Cerebellar nuclear complex (tissue), 1 donor: Measurements from ENCODE around the gene PHF19.

Source experiments
- DNase-seq, 2 experiments: peaks; one replicate each; lab custom pipeline; 2025; lab: John Stamatoyannopoulos, UW

PHF19 gene

GRCh38 chr9:120876842-120877240 lies at the start of gene PHF19:
TSS of gene PHF19 (minus strand) at chr9:120877188. CDS start at chr9:120874741, 2,447 bp downstream.
- DNase-seq = no peak

- no peak for DNase-seq
Measured at GRCh38 chr9:120926397-120926928, 49.5 kb upstream of the PHF19 start, which contains the start of gene TRAF1. TSS of gene TRAF1 (minus strand) at chr9:120926796. CDS start at chr9:120926075, 721 bp downstream.

- DNase-seq = no peak
Measured at GRCh38 chr9:120925535-120926396, 48.8 kb upstream of the PHF19 start.

GRCh38 chr9:120924698-120925534 lies 47.9 kb upstream of the PHF19 start:
- DNase-seq = no peak

- no peak for DNase-seq
Measured at GRCh38 chr9:120923620-120924328, 46.8 kb upstream of the PHF19 start.

- no peak for DNase-seq
Measured at GRCh38 chr9:120922404-120923195, 45.6 kb upstream of the PHF19 start.

GRCh38 chr9:120921661-120922181 lies 44.7 kb upstream of the PHF19 start:
- DNase-seq = no peak

GRCh38 chr9:120920806-120921178 lies 43.8 kb upstream of the PHF19 start:
- no peak for DNase-seq

GRCh38 chr9:120919843-120920805 lies 43.1 kb upstream of the PHF19 start:
- no peak for DNase-seq

GRCh38 chr9:120918931-120919842 lies 42.2 kb upstream of the PHF19 start:
- DNase-seq = no peak

- DNase-seq = no peak
Measured at GRCh38 chr9:120917929-120918762, 41.2 kb upstream of the PHF19 start.

- DNase-seq = no peak
Measured at GRCh38 chr9:120916991-120917880, 40.2 kb upstream of the PHF19 start.

- no peak for DNase-seq
Measured at GRCh38 chr9:120916588-120916987, 39.6 kb upstream of the PHF19 start.

GRCh38 chr9:120915854-120916470 lies 39.0 kb upstream of the PHF19 start:
- DNase-seq = no peak

GRCh38 chr9:120914953-120915352 lies 38.0 kb upstream of the PHF19 start:
- DNase-seq = no peak

- DNase-seq = no peak
Measured at GRCh38 chr9:120914396-120914795, 37.4 kb upstream of the PHF19 start.
